H1 (cell line): ENCODE measurements around the gene SV2B. TPM values are rescaled to one million over a fixed set of nuclear protein-coding genes. Genes with fewer than 3 reads are reported as not detected.

Experiments
- CTCF ChIA-PET: fragments of 300-600 bp; sonication (Branson Sonifier 250); formaldehyde crosslinking; loops from one replicate; lab custom pipeline; 2021; ENCODE audit not compliant: partially characterized antibody; lab: Charles Lee
- POLR2A ChIA-PET: fragments of 300-600 bp; sonication (Branson Sonifier 250); formaldehyde crosslinking; loops from one replicate; lab custom pipeline; 2021; ENCODE audit warnings: inconsistent platforms; ENCODE audit not compliant: partially characterized antibody; lab: Charles Lee
- DNase-seq, 2 experiments: peaks; one replicate each; pipeline versions ENCODE4 v3.0.0 to v3.0.0-alpha.2; 2010 to 2022; ENCODE audit warnings: low spot score in 2 of 2, low read depth in 1 of 2, mixed read lengths in 1 of 2
- FAIRE-seq: peaks from 2 replicates; lab custom pipeline; 2011; peaks lifted over from hg19 to GRCh38; lab: Jason Lieb, UNC
- H2AFZ ChIP-seq: 2 replicates; pipeline ENCODE4 v1.8.1; 2012; ENCODE audit warnings: low read length, inconsistent platforms
- H2AK5ac ChIP-seq: 2 replicates; pipeline ENCODE4 v1.6.1; 2013; ENCODE audit warnings: low read depth, low read length
- H2BK120ac ChIP-seq: replicated peaks from 2 replicates; pipeline ENCODE3; 2013; ENCODE audit warnings: low read depth, low read length, inconsistent platforms
- H2BK12ac ChIP-seq: 2 replicates; pipeline ENCODE4 v1.6.1; 2013; ENCODE audit warnings: low read depth, low read length
- H2BK15ac ChIP-seq: 2 replicates; pipeline ENCODE4 v1.6.1; 2013; ENCODE audit warnings: low read length
- H2BK20ac ChIP-seq: 2 replicates; pipeline ENCODE4 v1.6.1; 2013; ENCODE audit warnings: low read length
- H2BK5ac ChIP-seq: 2 replicates; pipeline ENCODE4 v1.6.1; 2013; ENCODE audit warnings: low read depth, low read length
- H3K14ac ChIP-seq: 2 replicates; pipeline ENCODE4 v1.6.1; 2013; ENCODE audit warnings: inconsistent platforms; ENCODE audit not compliant: insufficient read length
- H3K18ac ChIP-seq: 2 replicates; pipeline ENCODE4 v1.6.1; 2013; ENCODE audit warnings: low read length; ENCODE audit errors: extremely low read depth
- H3K23ac ChIP-seq: 2 replicates; pipeline ENCODE4 v1.6.1; 2013; ENCODE audit warnings: inconsistent platforms; ENCODE audit not compliant: insufficient read length
- H3K23me2 ChIP-seq: 2 replicates; pipeline ENCODE4 v1.6.1; 2013; ENCODE audit warnings: low read depth, low read length
- H3K27ac ChIP-seq: 2 replicates; pipeline ENCODE4 v1.6.1; 2011; ENCODE audit warnings: low read depth, low read length, inconsistent platforms
- H3K27me3 ChIP-seq, 4 experiments: replicated peaks in 1 of 4; 1 replicate in 1 of 4; 2 replicates in 3 of 4; pipeline versions ENCODE4 v1.6.1 to v1.8.1; 2011 to 2013; ENCODE audit warnings: low read length in 3 of 4, mild to moderate bottlenecking in 3 of 4, inconsistent platforms in 2 of 4, mixed read lengths in 2 of 4, moderate library complexity in 1 of 4; ENCODE audit not compliant: control insufficient read depth in 3 of 4, insufficient read depth in 3 of 4; ENCODE audit errors: extremely low read depth in 1 of 4
- H3K36me3 ChIP-seq, 4 experiments: 2 replicates each; pipeline versions ENCODE4 v1.6.1 to v1.8.1; 2011 to 2013; ENCODE audit warnings: mild to moderate bottlenecking in 4 of 4, low read length in 3 of 4, moderate library complexity in 2 of 4, control low read depth in 1 of 4, inconsistent platforms in 1 of 4; ENCODE audit not compliant: insufficient read depth in 4 of 4, control insufficient read depth in 2 of 4
- H3K4ac ChIP-seq: replicated peaks from 2 replicates; pipeline ENCODE3; 2013; ENCODE audit warnings: low read length, low read depth, mixed read lengths, inconsistent platforms; ENCODE audit not compliant: insufficient read length
- H3K4me1 ChIP-seq, 4 experiments: replicated peaks in 1 of 4; 1 replicate in 1 of 4; 2 replicates in 3 of 4; pipeline versions ENCODE4 v1.6.1 to v1.8.1; 2011 to 2013; ENCODE audit warnings: low read length in 3 of 4, inconsistent platforms in 2 of 4, mixed read lengths in 1 of 4; ENCODE audit not compliant: insufficient read depth in 4 of 4, control insufficient read depth in 3 of 4
- H3K4me2 ChIP-seq, 2 experiments: 2 replicates each; pipeline versions ENCODE4 v1.6.1 to v1.8.1; 2011 to 2013; ENCODE audit warnings: low read depth in 2 of 2, low read length in 2 of 2, control low read depth in 1 of 2, inconsistent platforms in 1 of 2, mild to moderate bottlenecking in 1 of 2; ENCODE audit not compliant: insufficient read depth in 1 of 2
- H3K4me3 ChIP-seq, 4 experiments: fragments of 200-600, 300-600 bp in 1 of 4; sonication (generic), shearing (Covaris generic), sonication (Bioruptor Twin) in 1 of 4; 2 replicates each; pipeline versions ENCODE4 v1.5.1 to v1.8.1; 2011 to 2016; ENCODE audit warnings: low read length in 4 of 4, low read depth in 3 of 4, control low read depth in 2 of 4, inconsistent platforms in 2 of 4, mild to moderate bottlenecking in 2 of 4, mixed read lengths in 1 of 4, moderate library complexity in 1 of 4; ENCODE audit not compliant: insufficient read depth in 2 of 4; ENCODE audit errors: extremely low read depth in 1 of 4
- H3K56ac ChIP-seq: replicated peaks from 2 replicates; pipeline ENCODE3; 2013; ENCODE audit warnings: low read depth, mild to moderate bottlenecking, mixed read lengths, low read length, inconsistent platforms; ENCODE audit not compliant: insufficient read length
- H3K79me1 ChIP-seq: 2 replicates; pipeline ENCODE4 v1.6.1; 2013; ENCODE audit warnings: low read depth, low read length, control low read depth
- H3K79me2 ChIP-seq, 2 experiments: 2 replicates each; pipeline versions ENCODE4 v1.6.1 to v1.8.1; 2012 to 2013; ENCODE audit warnings: low read length in 2 of 2, mild to moderate bottlenecking in 2 of 2, inconsistent platforms in 1 of 2; ENCODE audit not compliant: insufficient read depth in 2 of 2, control insufficient read depth in 1 of 2
- H3K9ac ChIP-seq, 4 experiments: replicated peaks in 1 of 4; 1 replicate in 1 of 4; 2 replicates in 3 of 4; pipeline versions ENCODE4 v1.6.1 to v1.8.1; 2011 to 2013; ENCODE audit warnings: low read depth in 3 of 4, low read length in 3 of 4, control low read depth in 2 of 4, mild to moderate bottlenecking in 2 of 4, moderate library complexity in 2 of 4, inconsistent platforms in 1 of 4; ENCODE audit errors: extremely low read depth in 1 of 4
- H3K9me3 ChIP-seq, 2 experiments: 2 replicates each; pipeline versions ENCODE4 v1.6.1 to v1.8.1; 2012 to 2013; ENCODE audit warnings: mild to moderate bottlenecking in 2 of 2, moderate library complexity in 2 of 2, control low read depth in 1 of 2, inconsistent platforms in 1 of 2, low read depth in 1 of 2, low read length in 1 of 2, mixed read lengths in 1 of 2; ENCODE audit not compliant: insufficient read depth in 2 of 2
- H4K20me1 ChIP-seq, 2 experiments: replicated peaks in 1 of 2; 2 replicates each; pipeline versions ENCODE3 to v1.8.1; 2011 to 2013; ENCODE audit warnings: inconsistent platforms in 2 of 2, low read length in 2 of 2, mild to moderate bottlenecking in 1 of 2; ENCODE audit not compliant: insufficient read depth in 2 of 2, control insufficient read depth in 1 of 2
- H4K5ac ChIP-seq: 2 replicates; pipeline ENCODE4 v1.6.1; 2013; ENCODE audit warnings: low read length, low read depth, mixed read lengths, inconsistent platforms; ENCODE audit not compliant: insufficient read length
- H4K8ac ChIP-seq: 2 replicates; pipeline ENCODE4 v1.8.0; 2013; ENCODE audit warnings: mild to moderate bottlenecking, moderate library complexity, low read length, inconsistent platforms; ENCODE audit not compliant: insufficient read depth; ENCODE audit errors: extremely low read depth
- H4K91ac ChIP-seq: replicated peaks from 2 replicates; pipeline ENCODE3; 2013; ENCODE audit warnings: low read length, mixed read lengths, inconsistent platforms; ENCODE audit not compliant: insufficient read length
- ATF2 ChIP-seq: IDR thresholded peaks from 2 replicates; pipeline ENCODE4 v1.6.1; 2012; ENCODE audit warnings: low read length, inconsistent platforms
- GABPA ChIP-seq: IDR thresholded peaks from 2 replicates; pipeline ENCODE4 v1.6.1; 2011; ENCODE audit warnings: mild to moderate bottlenecking, low read length, moderate library complexity, borderline replicate concordance; ENCODE audit not compliant: insufficient read depth
- MAFK ChIP-seq: IDR thresholded peaks from 2 replicates; pipeline ENCODE4 v1.6.1; 2012; ENCODE audit warnings: low read depth, mild to moderate bottlenecking, improper control_type of control experiment, low read length
- RFX5 ChIP-seq: IDR thresholded peaks from 2 replicates; pipeline ENCODE4 v1.6.1; 2011; ENCODE audit warnings: low read depth, low read length, improper control_type of control experiment, borderline replicate concordance
- RXRA ChIP-seq: IDR thresholded peaks from 2 replicates; pipeline ENCODE4 v1.6.1; 2011; ENCODE audit warnings: low read depth, mild to moderate bottlenecking, low read length, moderate library complexity; ENCODE audit not compliant: insufficient read depth
- WGBS, 2 experiments: shearing (Covaris generic) in 1 of 2; methylation state at CpG; one replicate each; pipeline versions ENCODE4 v1.1.6 to v1.1.7; 2013 to 2015; ENCODE audit warnings: low lambda C conversion rate in 2 of 2, mixed read lengths in 2 of 2, inconsistent platforms in 1 of 2, low coverage in 1 of 2, missing lambda C conversion rate in 1 of 2; ENCODE audit not compliant: insufficient replicate concordance in 2 of 2, insufficient coverage in 1 of 2, insufficient read length in 1 of 2; ENCODE audit errors: extremely low coverage in 1 of 2, missing lambda C conversion rate in 1 of 2; 5-methylcytosine and 5-hydroxymethylcytosine counted together
- polyA plus RNA-seq, 7 experiments: library from polyadenylated mRNA; depleted of rRNA in 3 of 7; stranded (reverse) in 5 of 7; unstranded in 2 of 7; fragments of >200 nt in 5 of 7; fragments of 200-250 nt in 2 of 7; gene quantifications; 1 replicate in 5 of 7; 2 replicates in 1 of 7; 4 replicates in 1 of 7; pipeline versions ENCODE4 v1.2.1 to v1.2.3, GENCODE V29; 2011 to 2013; ENCODE audit warnings: missing spikeins in 2 of 7, mixed read lengths in 2 of 7
- total RNA-seq: library from RNA; stranded (reverse); fragmentation: NEBNext Ultra II Directional; extraction: Animal tissue kit (Norgen Biotek cat#: 25700); gene quantifications from 2 replicates; pipeline ENCODE4 v1.2.1, GENCODE V29; 2021

The SV2B gene
- total and polyA plus RNA-seq, 2 of the 8 experiments (the other 6 are each of a cell fraction or from before 2014, with no cell fraction given) = 0.09 to 0.20 TPM

- no peaks in the 10 kb centered on the region for H4K20me1 ChIP-seq
- no peaks in the 10 kb centered on the region for H3K9me3 ChIP-seq
- no peak overlapping the region for H3K4ac ChIP-seq
- no peak overlapping the region for H2BK15ac ChIP-seq
- H3K9ac ChIP-seq = no peak overlapping the region
- no peak overlapping the region for H2BK120ac ChIP-seq
- no peaks in the 10 kb centered on the region for H3K23me2 ChIP-seq
- H3K56ac ChIP-seq = no peak overlapping the region
- no peak overlapping the region for H3K4me3 ChIP-seq
- TF ChIP-seq RFX5 = no peak
- no peak for TF ChIP-seq ATF2
- no peak for TF ChIP-seq GABPA
- TF ChIP-seq RXRA = no peak
- TF ChIP-seq MAFK = no peak
- no peak overlapping the region for H3K27ac ChIP-seq
- DNase-seq (no peak), FAIRE-seq (no peak)
- H4K5ac ChIP-seq = no peak overlapping the region
- no peak overlapping the region for H3K4me2 ChIP-seq
- no peak overlapping the region for H2BK20ac ChIP-seq
- H3K23ac ChIP-seq = no peak overlapping the region
- POLR2A ChIA-PET = no interaction called here
- H2AK5ac ChIP-seq = no peak overlapping the region
- H3K14ac ChIP-seq = no peak overlapping the region
- H4K91ac ChIP-seq = no peak overlapping the region
- H3K36me3 ChIP-seq = no peaks in the 10 kb centered on the region
- no peak overlapping the region for H4K8ac ChIP-seq
- 84% methylated on average over 1 of the region's 1 CpG; no CpG with 5 or more reads in 1 of the 2 experiments for WGBS, 2 experiments
- H3K18ac ChIP-seq = no peak overlapping the region
- H3K27me3 ChIP-seq = no peaks in the 10 kb centered on the region
- no peaks in the 10 kb centered on the region for H3K4me1 ChIP-seq
- no peaks in the 10 kb centered on the region for H3K79me1 ChIP-seq
- CTCF ChIA-PET = interaction anchor here (0.7 to 1.8 kb wide), 5 partner anchors 9 to 319 kb away, joined by 3 to 5 read pairs (median 4); no protein-coding TSS in a partner anchor
- H3K79me2 ChIP-seq = no peaks in the 10 kb centered on the region
- no peak overlapping the region for H2BK5ac ChIP-seq
- no peak overlapping the region for H2BK12ac ChIP-seq
- H2AFZ ChIP-seq = no peak overlapping the region
These were observed 175.8 kb downstream of the SV2B start for GRCh38 chr15:91275844-91276243.
